ENCODE data around the gene DNAAF5.
A peak's percentile ranks its signal among the peaks of the same experiment; 100 is the strongest.

DNAAF5 gene

DNA sequence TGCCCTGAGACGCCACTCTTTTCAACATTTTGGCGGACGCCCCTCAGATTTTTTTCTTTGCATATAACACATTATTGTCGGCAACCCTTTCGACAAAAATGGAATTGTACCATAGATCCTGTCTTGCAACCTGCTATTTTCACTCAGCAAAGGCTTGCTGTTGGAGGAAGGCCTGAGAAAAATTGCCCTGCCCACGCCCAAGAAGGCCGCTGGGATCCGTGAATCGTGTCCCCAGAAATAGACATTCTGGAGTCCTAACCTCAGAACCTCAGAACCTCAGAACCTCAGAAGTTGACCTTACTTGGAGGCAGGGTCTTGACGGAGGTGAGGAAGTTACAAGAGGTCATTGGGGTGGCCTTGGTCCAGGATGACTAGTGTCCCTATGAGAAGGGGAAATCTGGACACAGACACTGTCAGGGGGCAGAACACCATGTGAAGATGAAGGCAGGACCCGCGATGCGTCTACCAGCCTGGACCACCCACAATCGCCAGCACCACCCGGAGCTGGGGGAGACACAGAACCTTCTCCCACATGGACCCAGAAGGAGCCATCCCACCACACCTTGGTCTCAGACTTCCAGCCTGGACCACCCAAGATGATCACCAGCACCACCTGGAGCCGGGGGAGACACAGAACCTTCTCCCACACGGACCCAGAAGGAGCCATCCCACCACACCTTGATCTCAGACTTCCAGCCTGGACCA lies 19.1 kb upstream of the DNAAF5 start:
- DNase-seq = no peak

- no peak for DNase-seq
Observed at GRCh38 chr7:710161-710560, 16.3 kb upstream of the DNAAF5 start.

DNA sequence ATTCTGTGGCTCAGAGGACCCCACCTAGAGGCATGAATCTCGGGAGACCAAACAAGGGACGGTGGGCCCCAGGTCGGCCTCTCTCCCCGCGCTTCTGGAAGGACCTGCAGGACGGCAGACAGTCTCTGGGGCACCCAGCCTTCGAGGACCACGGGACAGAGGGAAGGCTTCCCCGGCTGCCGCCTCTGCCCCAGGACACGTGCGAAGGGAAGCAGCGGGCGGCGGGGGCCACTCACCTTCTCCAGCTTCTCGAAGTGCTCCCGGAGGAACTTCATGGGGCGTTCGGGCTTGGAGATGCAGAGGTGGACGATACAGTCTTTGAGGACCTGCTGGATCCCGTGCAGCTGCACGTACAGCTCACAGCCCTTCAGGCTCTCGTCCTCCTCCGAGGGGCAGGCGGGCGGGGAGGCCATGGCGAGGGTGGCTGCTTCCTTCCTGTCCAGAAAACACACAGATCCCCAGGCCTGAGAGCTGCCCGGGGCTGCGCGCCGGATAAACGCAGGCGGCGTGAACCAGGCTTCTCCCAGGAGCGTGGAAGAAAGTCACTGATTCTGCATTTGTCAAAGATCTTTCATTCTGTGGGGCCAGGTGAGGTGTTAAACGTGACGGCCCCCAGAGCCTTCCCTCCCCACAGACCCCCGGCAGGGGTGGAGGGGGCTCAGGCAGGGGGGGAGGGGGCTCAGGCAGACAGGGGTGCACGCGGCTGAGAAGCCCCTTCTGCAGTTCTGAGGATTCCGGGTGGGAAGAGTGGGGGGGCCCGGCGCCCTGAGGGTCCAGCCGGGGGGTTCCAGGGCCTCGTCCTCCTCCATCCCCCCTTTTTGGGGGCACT lies 15.2 kb upstream of the DNAAF5 start:
- no peak for DNase-seq

DNA sequence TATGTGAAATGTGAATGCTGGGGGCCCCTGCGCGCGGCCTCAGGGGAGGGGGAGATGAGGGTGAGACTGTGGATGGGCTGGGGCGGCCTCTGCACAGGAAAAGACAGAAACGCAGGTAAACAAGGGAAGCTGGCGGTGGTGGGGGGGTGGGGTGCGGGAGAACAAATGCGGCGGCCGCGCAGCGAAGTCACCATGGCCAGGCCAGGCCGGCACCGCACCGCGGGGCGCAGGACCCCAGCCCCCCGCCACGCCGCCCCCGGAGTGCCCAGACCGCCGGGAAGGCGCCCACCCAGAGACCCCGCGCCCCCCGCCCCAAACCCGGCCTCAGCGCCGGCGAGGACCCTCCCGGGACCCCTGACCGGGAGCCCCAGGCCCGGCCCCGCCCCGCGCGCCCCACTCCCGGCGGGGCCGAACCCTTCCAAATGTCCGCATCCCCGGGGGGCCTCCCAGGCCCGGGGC lies 14.5 kb upstream of the DNAAF5 start:
- peak; percentile 16 for DNase-seq

DNA sequence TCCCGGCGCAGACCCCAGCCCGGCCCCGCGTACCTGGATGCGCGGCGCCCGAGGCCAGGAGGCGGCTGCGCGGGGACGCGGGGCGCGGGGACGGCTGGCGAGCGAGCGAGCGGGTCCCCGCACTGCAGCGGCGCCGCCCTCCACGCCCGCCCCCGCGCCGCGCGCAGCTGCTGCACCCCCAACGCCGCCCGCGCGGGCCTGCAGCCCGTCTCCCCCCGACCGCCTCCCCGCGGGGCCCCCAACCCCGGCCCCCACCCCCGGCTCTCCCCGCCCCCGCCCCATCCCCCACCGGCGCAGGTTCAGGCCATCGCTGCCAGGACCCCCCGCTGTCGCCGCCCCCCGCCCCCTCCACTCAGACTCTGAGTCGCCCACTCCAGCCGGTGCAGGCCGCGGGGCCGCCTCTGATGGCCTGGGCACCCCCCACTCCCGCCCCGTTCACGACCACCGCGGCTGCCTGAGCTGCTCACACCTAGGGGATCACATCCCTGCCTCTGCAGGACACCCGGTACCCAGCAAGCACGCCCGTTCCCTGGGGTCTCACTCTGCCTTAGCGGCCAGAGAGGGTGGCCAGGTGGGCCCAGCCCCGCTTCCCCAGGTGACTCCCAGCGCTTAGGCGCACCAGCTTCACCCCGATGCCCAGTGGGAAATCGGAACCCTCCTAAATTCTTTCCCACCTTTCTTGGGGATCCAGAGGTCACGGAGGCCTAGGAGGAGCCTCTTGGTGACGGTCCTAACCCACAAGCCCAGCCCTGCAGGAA lies 13.9 kb upstream of the DNAAF5 start:
- DNase-seq = peak; percentile 44

- DNase-seq = no peak
Observed at GRCh38 chr7:713139-713457, 13.4 kb upstream of the DNAAF5 start.

GRCh38 chr7:713488-714230 lies 12.8 kb upstream of the DNAAF5 start:
- DNase-seq = no peak

GRCh38 chr7:714251-714671 lies 12.2 kb upstream of the DNAAF5 start:
- no peak for DNase-seq

DNA sequence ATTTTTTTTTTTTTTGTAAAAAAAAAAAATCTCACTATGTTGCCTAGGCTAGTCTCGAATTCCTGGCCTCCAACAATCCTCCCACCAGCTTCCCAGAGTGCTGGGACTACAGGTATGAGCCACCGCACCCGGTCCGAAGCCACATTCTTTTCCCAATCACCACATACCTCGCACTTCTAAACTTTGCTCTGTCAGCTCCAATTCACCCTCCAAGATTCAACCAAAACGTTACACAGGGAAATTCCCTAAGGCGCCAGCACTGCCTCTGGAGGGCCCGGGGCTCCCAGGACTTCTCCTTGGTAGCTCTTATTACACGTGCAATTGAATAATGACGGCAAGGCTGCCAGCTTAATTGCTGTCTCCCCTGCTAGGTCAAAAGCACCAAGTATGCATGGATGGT lies 10.3 kb upstream of the DNAAF5 start:
- DNase-seq = peak; percentile 46

- DNase-seq = no peak
Observed at GRCh38 chr7:716636-717035, 9.9 kb upstream of the DNAAF5 start.

DNA sequence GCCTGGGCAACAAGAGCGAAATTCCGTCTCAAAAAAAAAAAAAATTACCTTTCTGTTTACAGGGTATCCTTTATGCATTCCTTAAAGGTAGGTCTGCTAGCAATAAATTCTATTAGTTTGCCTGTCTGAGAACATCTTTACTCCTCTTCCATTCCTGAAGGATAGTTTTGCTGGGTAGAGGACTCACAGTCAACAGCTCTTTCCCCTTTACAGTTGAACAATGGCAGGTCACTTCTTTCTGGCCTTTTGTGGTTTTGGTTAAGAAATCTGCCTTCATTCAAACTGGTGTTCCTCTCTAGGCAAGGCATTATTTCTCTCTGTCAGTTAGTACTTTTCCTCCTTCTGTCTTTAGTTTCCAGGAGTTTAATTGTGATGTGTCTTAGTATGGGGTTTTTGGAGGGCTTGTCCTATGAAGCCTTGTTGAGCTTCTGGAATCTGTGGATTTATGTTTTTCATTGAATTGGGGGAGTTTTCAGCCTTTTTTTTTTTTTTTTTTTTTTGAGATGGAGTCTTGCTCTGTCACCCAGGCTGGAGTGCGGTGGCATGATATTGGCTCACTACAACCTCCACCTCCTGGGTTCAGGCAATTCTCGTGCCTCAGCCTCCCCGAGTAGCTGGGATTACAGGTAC lies 4.8 kb upstream of the DNAAF5 start:
- DNase-seq = no peak

- DNase-seq = no peak
Observed at GRCh38 chr7:723541-723940, 3.0 kb upstream of the DNAAF5 start.

DNA sequence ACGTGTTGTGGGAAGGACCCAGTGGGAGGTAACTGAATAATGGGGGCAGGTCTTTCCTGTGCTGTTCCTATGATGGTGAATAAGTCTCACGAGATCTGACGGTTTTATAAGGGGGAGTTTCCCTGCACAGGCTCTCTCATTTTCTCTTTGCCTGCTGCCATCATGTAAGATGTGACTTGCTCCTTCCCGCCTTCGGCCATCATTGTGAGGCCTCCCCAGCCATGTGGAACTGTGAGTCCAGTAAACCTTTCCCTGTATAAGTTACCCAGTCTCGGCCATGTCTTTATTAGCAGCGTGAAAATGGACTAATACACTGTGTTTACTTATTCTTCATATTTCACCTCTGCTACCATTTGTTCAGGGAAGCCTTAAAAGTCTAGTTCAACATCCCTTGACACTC lies 2.2 kb upstream of the DNAAF5 start:
- no peak for DNase-seq

GRCh38 chr7:725223-726005 lies 1.1 kb upstream of the DNAAF5 start:
- no peak for DNase-seq

DNA sequence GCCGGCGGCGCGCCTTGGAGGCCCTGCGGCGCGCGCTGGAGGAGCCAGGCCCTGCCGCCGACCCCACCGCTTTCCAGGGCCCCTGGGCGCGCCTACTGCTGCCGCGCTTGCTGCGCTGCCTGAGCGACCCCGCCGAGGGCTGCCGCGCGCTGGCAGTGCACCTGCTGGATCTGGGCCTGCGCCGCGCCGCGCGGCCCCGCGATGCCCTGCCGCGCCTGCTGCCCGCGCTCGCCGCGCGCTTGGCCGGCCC lies 280 bp downstream of the DNAAF5 start:
- DNase-seq = peak; percentile 72

DNA sequence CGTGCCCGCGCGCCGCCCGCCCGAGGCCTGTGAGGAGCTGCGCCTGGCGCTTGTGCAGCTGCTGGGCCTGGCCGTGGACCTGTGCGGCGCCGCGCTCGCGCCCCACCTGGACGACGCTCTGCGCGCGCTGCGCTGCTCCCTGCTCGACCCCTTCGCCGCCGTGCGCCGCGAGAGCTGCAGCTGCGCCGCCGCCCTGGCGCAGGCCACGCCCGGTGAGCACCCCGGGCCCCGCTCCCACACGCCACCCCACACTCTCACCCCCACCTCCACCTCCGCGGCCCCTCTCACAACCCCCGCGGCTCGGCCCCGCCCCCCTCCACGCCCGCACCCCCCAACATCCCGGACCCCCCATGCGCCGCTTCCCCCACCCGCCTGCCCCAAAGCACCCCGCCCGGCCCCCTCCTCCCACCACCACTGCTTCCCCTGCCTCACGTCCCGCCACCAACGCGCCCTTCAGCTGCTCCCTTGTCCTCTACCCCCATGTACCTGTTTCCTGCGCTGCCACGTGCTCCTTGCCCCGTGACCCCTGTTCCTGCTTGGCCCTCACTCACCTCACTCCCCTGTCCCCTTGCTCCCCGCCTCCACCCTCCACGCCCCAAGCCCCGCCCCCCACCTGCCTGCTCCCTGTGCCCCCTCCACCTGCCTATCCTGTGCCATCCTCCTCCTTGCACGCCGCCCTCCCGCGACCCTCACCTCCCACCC lies 756 bp downstream of the DNAAF5 start, which contains the start of gene PRKAR1B:
Gene PRKAR1B, minus strand, starts transcription at position 178 of the 702 bp plus-strand sequence. CDS start 15,776 bp downstream, outside the sequence.
- DNase-seq = peak; percentile 72

- no peak for DNase-seq
Observed at GRCh38 chr7:727806-728460, 1.4 kb downstream of the DNAAF5 start.

DNA sequence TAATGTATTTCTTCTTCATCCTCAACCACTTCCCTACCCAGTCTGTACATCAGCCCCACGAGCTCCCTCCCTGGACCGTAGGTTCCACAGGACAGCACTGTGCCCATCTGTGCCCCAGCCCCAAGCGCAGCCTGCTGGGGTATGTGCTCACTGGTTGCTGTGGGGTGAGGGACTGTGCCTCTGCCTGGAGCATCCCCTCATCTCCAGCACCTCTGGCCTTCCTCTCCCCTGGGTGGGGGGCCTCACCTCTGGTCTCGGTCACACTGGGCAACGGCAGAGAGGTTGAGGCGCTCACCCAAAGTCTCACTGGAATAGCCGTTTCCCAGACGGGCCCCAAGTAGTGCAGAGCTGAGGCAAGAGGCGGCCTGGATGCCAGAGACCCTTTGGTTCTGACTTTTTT lies 2.1 kb downstream of the DNAAF5 start:
- DNase-seq = no peak

GRCh38 chr7:729140-730000 lies 2.9 kb downstream of the DNAAF5 start:
- no peak for DNase-seq
